Activated CD8-positive, alpha-beta T cell treated with anti-CD3 and anti-CD28 coated beads for 36 hours (primary cell): ENCODE results near the gene RDM1. TPM values are rescaled to one million over a fixed set of nuclear protein-coding genes. Genes with fewer than 3 reads are reported as not detected.

Experiments used
- ATAC-seq: fragments of 200-7000 bp; cut with Tn5 transposase; one replicate; pipeline ENCODE4 v1.10.0; 2021; ENCODE audit warnings: mild to moderate bottlenecking, moderate library complexity
- CTCF ChIA-PET: fragments of 350-600 bp; sonication (Branson Sonifier 250); formaldehyde crosslinking; loops from one replicate; lab custom pipeline; 2021; ENCODE audit warnings: antibody characterized with exemption; lab: Charles Lee
- POLR2A ChIA-PET: fragments of 350-600 bp; sonication (Branson Sonifier 250); formaldehyde crosslinking; loops from one replicate; lab custom pipeline; 2021; ENCODE audit warnings: antibody characterized with exemption; lab: Charles Lee
- DNase-seq: peaks from one replicate; pipeline ENCODE4 v3.0.0-alpha.2; 2020
- H3K27ac Mint-ChIP-seq: one replicate; pipeline ENCODE4 v1.8.0; 2021; ENCODE audit warnings: mild to moderate bottlenecking, mixed read lengths
- H3K27me3 Mint-ChIP-seq: one replicate; pipeline ENCODE4 v1.8.0; 2021; ENCODE audit warnings: mixed read lengths
- H3K36me3 Mint-ChIP-seq: one replicate; pipeline ENCODE4 v1.8.0; 2021; ENCODE audit warnings: low read depth, mixed read lengths
- H3K4me1 Mint-ChIP-seq: one replicate; pipeline ENCODE4 v1.8.0; 2021; ENCODE audit warnings: low read depth, mixed read lengths
- H3K4me3 Mint-ChIP-seq: one replicate; pipeline ENCODE4 v1.8.0; 2021; ENCODE audit warnings: mild to moderate bottlenecking, moderate library complexity, mixed read lengths
- H3K9me3 Mint-ChIP-seq: one replicate; pipeline ENCODE4 v1.8.0; 2021; ENCODE audit warnings: mixed read lengths
- CTCF ChIP-seq: fragments of 200-600 bp; IDR thresholded peaks from one replicate; pipeline ENCODE4 v1.8.0; 2022; ENCODE audit warnings: antibody characterized with exemption, mild to moderate bottlenecking
- intact Hi-C: fragments of 100-400 bp; cut with micrococcal nuclease; formaldehyde crosslinking; loops from one replicate; pipeline ENCODE4 v1.10.0; 2022
- total RNA-seq, 2 experiments: library from RNA; stranded (reverse); gene quantifications; one replicate each; pipeline ENCODE4 v1.2.3, GENCODE V29; 2021

RDM1 gene
- total RNA-seq, 2 experiments from 2014 or later, result 12.6 to 16.0 TPM

GRCh38 chr17:35972945-35973332, 42.4 kb upstream of the RDM1 start:
- DNase-seq (no peak), ATAC-seq (no peak)
- Mint-ChIP-seq H3K36me3 (no peaks in the 10 kb centered on the region), H3K4me3 (no peak overlapping the region), H3K27ac (no peak overlapping the region), H3K9me3 (no peaks in the 10 kb centered on the region), H3K27me3 (no peaks in the 10 kb centered on the region), H3K4me1 (peaks cover 8% of the 10 kb centered on the region)
- no peak for TF ChIP-seq CTCF
- intact Hi-C loops, result loop anchor here (5.0 kb wide), 1 partner anchor 99 kb away; no protein-coding TSS in a partner anchor
- POLR2A ChIA-PET, result interaction anchor here (1.3 kb wide), 1 partner anchor 100 kb away, joined by 4 read pairs; no protein-coding TSS in a partner anchor
- CTCF ChIA-PET, result interaction anchor here (1.2 to 11.8 kb wide), 4 partner anchors 11 to 175 kb away, joined by 3 to 299 read pairs (median 12); no protein-coding TSS in a partner anchor

- TF ChIP-seq CTCF, result no peak
- DNase-seq (no peak), ATAC-seq (no peak)
- CTCF ChIA-PET, result interaction anchor here (1.9 to 11.8 kb wide), 4 partner anchors 11 to 176 kb away, joined by 5 to 299 read pairs (median 32); no protein-coding TSS in a partner anchor
- intact Hi-C loops, result loop anchor here (5.0 kb wide), 1 partner anchor 100 kb away; no protein-coding TSS in a partner anchor
- POLR2A ChIA-PET, result no interaction called here
- Mint-ChIP-seq H3K9me3 (no peaks in the 10 kb centered on the region), H3K36me3 (no peaks in the 10 kb centered on the region), H3K27me3 (no peaks in the 10 kb centered on the region), H3K4me1 (peaks cover 8% of the 10 kb centered on the region), H3K4me3 (no peak overlapping the region), H3K27ac (no peak overlapping the region)
Observed at GRCh38 chr17:35972535-35972934, 42.0 kb upstream of the RDM1 start.

- Mint-ChIP-seq H3K9me3 (no peaks in the 10 kb centered on the region), H3K27me3 (no peaks in the 10 kb centered on the region), H3K4me1 (peaks cover 8% of the 10 kb centered on the region), H3K36me3 (no peaks in the 10 kb centered on the region), H3K4me3 (no peak overlapping the region), H3K27ac (no peak overlapping the region)
- DNase-seq (no peak), ATAC-seq (no peak)
- ChIA-PET CTCF (interaction anchor here (1.3 to 11.8 kb wide), 4 partner anchors 10 to 176 kb away, joined by 4 to 299 read pairs (median 24); no protein-coding TSS in a partner anchor), POLR2A (no interaction called here)
- intact Hi-C loops, result loop anchor here (5.0 kb wide), 1 partner anchor 100 kb away; no protein-coding TSS in a partner anchor
- no peak for TF ChIP-seq CTCF
Observed at GRCh38 chr17:35972066-35972465, 41.5 kb upstream of the RDM1 start.

GRCh38 chr17:35969558-35970380, 39.2 kb upstream of the RDM1 start:
- TF ChIP-seq CTCF, result peak; percentile 85
- Mint-ChIP-seq H3K36me3 (no peaks in the 10 kb centered on the region), H3K9me3 (no peaks in the 10 kb centered on the region), H3K4me3 (no peak overlapping the region), H3K4me1 (no peaks in the 10 kb centered on the region), H3K27me3 (no peaks in the 10 kb centered on the region), H3K27ac (no peak overlapping the region)
- intact Hi-C loops, result loop anchor here (2.0 to 5.0 kb wide), 2 partner anchors 103 to 179 kb away; no protein-coding TSS in a partner anchor
- ATAC-seq (peak; percentile 81), DNase-seq (peak; percentile 89)
- POLR2A ChIA-PET, result no interaction called here
- CTCF ChIA-PET, result interaction anchor here (0.6 to 11.8 kb wide), 49 partner anchors 8 to 516 kb away, joined by 3 to 299 read pairs (median 4); partner anchors contain the start of genes CCL14, CCL16, CCL5 and HEATR9
